Stomach (tissue), 9 donors: Measurements from ENCODE around the gene RPL35. TPM values are rescaled to one million over a fixed set of nuclear protein-coding genes. Genes with fewer than 3 reads are reported as not detected.

ENCODE experiments used
- DNase-seq, 2 donors: peaks; one replicate each; pipeline versions ENCODE4 v3.0.0 to v3.0.0-alpha.2; 2013 to 2019
- H3K27ac ChIP-seq, 5 donors: fragments of 200-600 bp in 4 of 5; sonication (generic) in 4 of 5; one replicate each; pipeline ENCODE4 v1.5.1; 2013 to 2019; ENCODE audit warnings: mild to moderate bottlenecking in 1 of 5, moderate library complexity in 1 of 5
- H3K27me3 ChIP-seq, 3 donors: fragments of 200-600 bp; sonication (generic); one replicate each; pipeline ENCODE4 v1.5.1; 2017 to 2019; ENCODE audit warnings: mixed run types in 1 of 3
- H3K36me3 ChIP-seq, 4 donors: fragments of 200-600 bp; sonication (generic); 1 replicate in 3 of 4; 2 replicates in 1 of 4; pipeline ENCODE4 v1.5.1; 2016 to 2019
- H3K4me1 ChIP-seq, 4 donors: fragments of 200-600 bp; sonication (generic); one replicate each; pipeline ENCODE4 v1.5.1; 2016 to 2019
- H3K4me3 ChIP-seq, 4 donors: fragments of 200-600 bp; sonication (generic) in 3 of 4; one replicate each; pipeline ENCODE4 v1.5.1; 2016 to 2019; ENCODE audit warnings: mild to moderate bottlenecking in 1 of 4
- H3K9me3 ChIP-seq, 4 donors: fragments of 200-600 bp; sonication (generic); one replicate each; pipeline ENCODE4 v1.5.1; 2016 to 2019
- EP300 ChIP-seq: sonication (generic); formaldehyde crosslinking; IDR thresholded peaks from one replicate; pipeline ENCODE4 v1.6.1; 2017; ENCODE audit warnings: antibody characterized with exemption
- POLR2A ChIP-seq, 4 donors: fragments of 450-650 bp; IDR thresholded peaks; one replicate each; pipeline ENCODE4 v1.6.1; 2016; ENCODE audit warnings: antibody characterized with exemption in 4 of 4, control low read depth in 2 of 4, mild to moderate bottlenecking in 1 of 4, moderate library complexity in 1 of 4
- POLR2AphosphoS5 ChIP-seq, 3 donors: sonication (generic); formaldehyde crosslinking; IDR thresholded peaks; one replicate each; pipeline ENCODE4 v1.6.1; 2016; ENCODE audit warnings: antibody characterized with exemption in 3 of 3
- WGBS, 5 donors: extraction: QIAGEN DNeasy Blood & Tissue Kit in 3 of 5; methylation state at CpG; one replicate each; pipeline versions ENCODE4 v1.1.5 to v1.1.7; 2013 to 2018; 5-methylcytosine and 5-hydroxymethylcytosine counted together
- intact Hi-C: fragments of 100-400 bp; cut with DNase I; formaldehyde crosslinking; loops from one replicate; pipeline ENCODE4 v1.15.1; 2023; ENCODE audit warnings: low total_unique reads
- polyA plus RNA-seq, 3 donors: library from polyadenylated mRNA; stranded (reverse); fragments of 200-250 nt; gene quantifications; one replicate each; pipeline ENCODE4 v1.2.3, GENCODE V29; 2013
- total RNA-seq, 5 donors: library from RNA; depleted of rRNA; stranded (reverse); fragments of >200 nt; gene quantifications; one replicate each; pipeline versions ENCODE4 v1.1.0 to v1.2.3, GENCODE V29; 2014 to 2016
- TF ChIP-seq, protein P1 (sequence below), 7 experiments: fragments of 450-650 bp in 4 of 7; fragments of 200-600 bp in 3 of 7; sonication (generic) in 3 of 7; IDR thresholded peaks; one replicate each; pipeline ENCODE4 v1.5.1; 2016 to 2019; ENCODE audit warnings: antibody characterized with exemption in 7 of 7, control low read depth in 2 of 7, mild to moderate bottlenecking in 1 of 7
- donor health status: healthy with polysubstance abuse.
- donor health status: Bipolar disorder and iron deficiency.
- donor health status: healthy.

Gene RPL35
- total and polyA plus RNA-seq, 8 donors = 941 to 6,131 (median 1,860) TPM

DNA sequence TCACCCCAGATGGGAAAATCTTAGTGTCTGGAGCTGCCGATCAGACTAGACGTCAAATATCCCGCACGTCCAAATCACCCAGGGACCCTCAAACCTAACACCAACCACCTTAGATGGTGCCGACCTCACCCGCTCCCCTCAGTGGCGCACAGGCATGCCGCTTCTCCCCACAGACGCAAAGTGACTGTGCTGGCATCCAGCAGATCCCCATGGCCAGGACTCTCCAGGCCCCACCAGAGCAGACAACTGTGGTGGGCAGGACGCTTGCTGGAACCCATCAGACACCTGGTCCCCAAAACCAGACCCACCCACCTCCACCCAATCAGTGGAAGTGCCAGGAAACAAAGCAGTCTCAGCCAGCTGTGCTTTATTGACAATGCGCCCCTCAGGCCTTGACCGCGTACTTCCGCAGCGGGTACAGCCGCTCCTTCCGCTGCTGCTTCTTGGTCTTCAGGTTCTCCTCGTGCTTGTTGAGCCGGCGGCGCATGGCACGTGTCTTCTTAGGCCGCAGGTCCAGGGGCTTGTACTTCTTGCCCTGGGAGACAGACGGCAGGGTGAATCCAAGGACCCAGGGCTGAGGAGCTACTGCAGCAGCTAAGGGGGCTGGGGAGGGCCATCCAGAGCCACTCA lies 4.1 kb downstream of the RPL35 start:
- no peaks in the 10 kb centered on the region for H3K9me3 ChIP-seq
- H3K4me1 ChIP-seq = peaks cover 32 to 47% (median 46%) of the 10 kb centered on the region in 4 donors
- H3K4me3 ChIP-seq = no peak overlapping the region
- DNase-seq = no peak
- WGBS, 5 donors = 82 to 88% (median 87%) methylated on average over 18 to 24 of the region's 24 CpGs
- TF ChIP-seq EP300 (no peak), POLR2AphosphoS5 (IDR thresholded peaks at IDR 0.05) (no peak), POLR2A (IDR thresholded peaks at IDR 0.05) (no peak)
- TF ChIP-seq, protein P1, sequence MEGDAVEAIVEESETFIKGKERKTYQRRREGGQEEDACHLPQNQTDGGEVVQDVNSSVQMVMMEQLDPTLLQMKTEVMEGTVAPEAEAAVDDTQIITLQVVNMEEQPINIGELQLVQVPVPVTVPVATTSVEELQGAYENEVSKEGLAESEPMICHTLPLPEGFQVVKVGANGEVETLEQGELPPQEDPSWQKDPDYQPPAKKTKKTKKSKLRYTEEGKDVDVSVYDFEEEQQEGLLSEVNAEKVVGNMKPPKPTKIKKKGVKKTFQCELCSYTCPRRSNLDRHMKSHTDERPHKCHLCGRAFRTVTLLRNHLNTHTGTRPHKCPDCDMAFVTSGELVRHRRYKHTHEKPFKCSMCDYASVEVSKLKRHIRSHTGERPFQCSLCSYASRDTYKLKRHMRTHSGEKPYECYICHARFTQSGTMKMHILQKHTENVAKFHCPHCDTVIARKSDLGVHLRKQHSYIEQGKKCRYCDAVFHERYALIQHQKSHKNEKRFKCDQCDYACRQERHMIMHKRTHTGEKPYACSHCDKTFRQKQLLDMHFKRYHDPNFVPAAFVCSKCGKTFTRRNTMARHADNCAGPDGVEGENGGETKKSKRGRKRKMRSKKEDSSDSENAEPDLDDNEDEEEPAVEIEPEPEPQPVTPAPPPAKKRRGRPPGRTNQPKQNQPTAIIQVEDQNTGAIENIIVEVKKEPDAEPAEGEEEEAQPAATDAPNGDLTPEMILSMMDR (IDR thresholded peaks at IDR 0.05) = no peak
- H3K36me3 ChIP-seq = peaks cover 38 to 51% (median 48%) of the 10 kb centered on the region in 4 donors
- H3K27me3 ChIP-seq = no peaks in the 10 kb centered on the region
- H3K27ac ChIP-seq = no peak overlapping the region
- intact Hi-C loops = no loop called here

DNA sequence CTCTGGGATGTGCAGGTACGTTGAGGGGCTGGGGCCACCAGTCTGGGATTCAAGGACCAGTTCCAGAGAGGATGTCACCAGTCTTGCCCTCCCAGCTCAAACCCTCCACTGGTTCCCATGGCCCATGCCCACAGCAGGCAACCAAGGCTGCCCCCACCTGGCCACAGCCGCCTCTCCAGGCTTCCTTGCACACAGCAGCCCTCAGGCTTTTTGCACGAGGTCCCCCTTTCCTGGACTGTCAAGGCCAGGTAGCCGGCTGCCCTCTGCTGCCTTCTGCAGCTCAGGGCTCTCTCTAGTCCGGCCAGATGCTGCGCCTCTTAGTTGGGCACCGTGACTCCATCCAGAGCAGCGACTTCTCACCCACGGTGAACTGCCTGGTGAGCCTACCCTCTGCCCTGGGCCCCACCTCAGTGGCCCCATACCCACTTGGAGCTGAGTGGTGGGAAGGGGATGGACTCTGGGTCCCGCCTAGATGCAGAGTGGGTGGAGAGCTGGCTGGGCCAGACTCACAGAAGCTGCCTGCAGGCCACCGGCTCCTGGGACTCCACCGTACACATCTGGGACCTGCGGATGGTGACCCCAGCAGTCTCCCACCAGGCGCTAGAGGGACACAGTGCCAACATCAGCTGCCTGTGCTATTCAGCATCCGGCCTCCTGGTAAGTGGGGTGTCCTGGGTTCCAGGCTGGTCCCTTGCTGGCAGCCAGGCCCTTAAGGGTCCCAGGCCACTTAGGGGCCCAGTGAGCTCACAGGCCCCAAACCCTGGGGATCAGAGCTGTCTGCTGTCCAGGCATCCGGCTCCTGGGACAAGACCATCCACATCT lies 5.6 kb downstream of the RPL35 start:
- intact Hi-C loops = no loop called here
- H3K4me1 ChIP-seq = peaks cover 31 to 49% (median 44%) of the 10 kb centered on the region in 4 donors
- peaks cover 38 to 51% (median 48%) of the 10 kb centered on the region in 4 donors for H3K36me3 ChIP-seq
- no peaks in the 10 kb centered on the region for H3K27me3 ChIP-seq
- 48 to 61% (median 56%) methylated on average over 11 to 16 of the region's 16 CpGs for WGBS, 5 donors
- no peak overlapping the region for H3K4me3 ChIP-seq
- peak in 1 of 2 donors; percentile 57 for DNase-seq
- TF ChIP-seq POLR2A (IDR thresholded peaks at IDR 0.05) (no peak), EP300 (no peak), POLR2AphosphoS5 (IDR thresholded peaks at IDR 0.05) (no peak)
- TF ChIP-seq, protein P1 (IDR thresholded peaks at IDR 0.05) = no peak
- H3K27ac ChIP-seq = no peak overlapping the region
- H3K9me3 ChIP-seq = no peaks in the 10 kb centered on the region

DNA sequence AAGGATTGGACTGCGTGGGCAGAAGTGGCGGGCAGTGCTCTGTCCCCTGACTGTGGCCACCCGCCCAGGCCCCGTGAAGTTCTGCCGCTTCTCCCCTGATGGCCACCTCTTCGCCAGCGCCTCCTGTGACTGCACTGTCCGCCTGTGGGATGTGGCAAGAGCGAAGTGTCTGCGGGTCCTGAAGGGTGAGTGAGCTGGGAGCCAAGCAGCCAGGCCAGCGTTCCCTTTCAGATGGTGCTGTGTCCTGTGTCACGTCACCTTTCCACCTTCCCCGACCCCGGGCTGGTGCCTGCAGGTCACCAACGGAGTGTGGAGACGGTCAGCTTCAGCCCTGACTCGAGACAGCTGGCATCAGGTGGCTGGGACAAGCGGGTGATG lies 6.2 kb downstream of the RPL35 start:
- H3K9me3 ChIP-seq = no peaks in the 10 kb centered on the region
- WGBS, 5 donors = 74 to 83% (median 79%) methylated on average over 5 to 18 of the region's 18 CpGs
- H3K36me3 ChIP-seq = peaks cover 38 to 47% (median 45%) of the 10 kb centered on the region in 4 donors
- intact Hi-C loops = no loop called here
- H3K4me1 ChIP-seq = peaks cover 25 to 43% (median 38%) of the 10 kb centered on the region in 4 donors
- H3K4me3 ChIP-seq = no peak overlapping the region
- no peak overlapping the region for H3K27ac ChIP-seq
- no peak for TF ChIP-seq POLR2AphosphoS5 (IDR thresholded peaks at IDR 0.05)
- TF ChIP-seq EP300 = no peak
- TF ChIP-seq POLR2A (IDR thresholded peaks at IDR 0.05) = no peak
- TF ChIP-seq, protein P1 (IDR thresholded peaks at IDR 0.05) = no peak
- no peak for DNase-seq
- H3K27me3 ChIP-seq = no peaks in the 10 kb centered on the region

DNA sequence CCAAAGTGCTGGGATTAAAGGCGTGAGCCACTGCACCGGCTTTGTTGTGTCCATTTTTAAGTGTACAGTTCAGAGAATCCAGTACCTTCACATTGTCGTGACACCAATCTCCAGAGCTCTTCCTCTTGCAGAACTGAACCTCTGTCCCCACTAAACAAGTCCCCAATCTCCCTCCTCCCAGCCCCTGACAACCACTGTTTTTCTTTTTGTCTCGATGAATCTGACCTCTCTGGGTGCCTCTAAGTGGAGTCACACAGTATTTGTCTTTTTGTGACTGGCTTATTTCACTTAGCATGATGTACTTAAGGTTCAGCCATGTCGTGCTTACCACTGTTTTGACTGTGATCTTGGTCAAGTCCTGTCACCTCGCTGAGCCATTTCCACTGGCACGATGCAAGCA lies 6.9 kb downstream of the RPL35 start:
- peaks cover 31 to 39% (median 37%) of the 10 kb centered on the region in 4 donors for H3K36me3 ChIP-seq
- WGBS, 5 donors = 54 to 67% (median 59%) methylated on average over 7 of the region's 7 CpGs
- no peak overlapping the region for H3K27ac ChIP-seq
- peaks cover 18 to 36% (median 31%) of the 10 kb centered on the region in 4 donors for H3K4me1 ChIP-seq
- TF ChIP-seq POLR2AphosphoS5 (IDR thresholded peaks at IDR 0.05) (no peak), EP300 (no peak), POLR2A (IDR thresholded peaks at IDR 0.05) (no peak)
- TF ChIP-seq, protein P1 (IDR thresholded peaks at IDR 0.05) = no peak
- H3K4me3 ChIP-seq = no peak overlapping the region
- no peaks in the 10 kb centered on the region for H3K27me3 ChIP-seq
- intact Hi-C loops = loop anchor here (5.0 kb wide), 1 partner anchor 83 kb away; the partner anchor contains the start of gene NR6A1
- DNase-seq = no peak
- H3K9me3 ChIP-seq = no peaks in the 10 kb centered on the region
